ENCODE data around the gene TBC1D23. TPM values are rescaled to one million over a fixed set of nuclear protein-coding genes. Genes with fewer than 3 reads are reported as not detected.

TBC1D23 gene
- polyA plus RNA-seq, 1 of the 3 experiments (the other 2 are of a cell fraction), result 6.7 TPM

DNA sequence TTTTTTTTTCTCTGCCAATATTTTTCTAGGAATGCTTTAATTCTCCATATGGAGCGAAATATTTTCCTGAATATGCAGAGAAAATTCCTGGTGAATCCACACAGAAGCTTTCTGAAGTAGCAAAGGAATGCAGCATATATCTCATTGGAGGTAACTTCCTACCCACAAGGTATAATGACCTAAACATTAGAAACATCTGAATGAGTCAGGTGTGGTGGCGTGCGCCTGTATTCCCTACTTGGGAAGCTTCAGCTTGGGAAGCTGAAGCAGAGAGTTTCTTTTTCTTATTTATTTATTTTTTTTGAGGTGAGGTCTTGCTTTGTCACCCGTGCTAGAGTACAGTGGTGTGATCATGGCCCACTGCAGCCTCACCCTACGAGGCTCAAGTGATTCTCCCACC lies 79.0 kb downstream of the TBC1D23 start:
- H3F3A ChIP-seq (replicated peaks; ENCODE audit: insufficient read depth), result peaks cover 13% of the 10 kb centered on the region
- H3K9me2 ChIP-seq, result no peaks in the 10 kb centered on the region
- no peak overlapping the region for H3K9ac ChIP-seq
- WGBS (ENCODE audit: low lambda C conversion rate), result 95% methylated on average over 5 of the region's 5 CpGs
- TF ChIP-seq TCF12 (IDR thresholded peaks at IDR 0.05) (no peak), MEF2A (IDR thresholded peaks at IDR 0.05; ENCODE audit: borderline replicate concordance, low read depth) (no peak), FOXM1 (IDR thresholded peaks at IDR 0.05; ENCODE audit: low read depth) (no peak), CHD2 (IDR thresholded peaks at IDR 0.05; ENCODE audit: low read length, partially characterized antibody) (no peak), JUND (IDR thresholded peaks at IDR 0.05) (no peak), RXRA (IDR thresholded peaks at IDR 0.05; ENCODE audit: borderline replicate concordance, low read depth) (no peak), NRF1 (IDR thresholded peaks at IDR 0.05; ENCODE audit: low read depth, low read length) (no peak), ELF1 (IDR thresholded peaks at IDR 0.05) (no peak), SMC3 (IDR thresholded peaks at IDR 0.05; ENCODE audit: low read depth, low read length) (no peak)
- TF ChIP-seq, protein P1, sequence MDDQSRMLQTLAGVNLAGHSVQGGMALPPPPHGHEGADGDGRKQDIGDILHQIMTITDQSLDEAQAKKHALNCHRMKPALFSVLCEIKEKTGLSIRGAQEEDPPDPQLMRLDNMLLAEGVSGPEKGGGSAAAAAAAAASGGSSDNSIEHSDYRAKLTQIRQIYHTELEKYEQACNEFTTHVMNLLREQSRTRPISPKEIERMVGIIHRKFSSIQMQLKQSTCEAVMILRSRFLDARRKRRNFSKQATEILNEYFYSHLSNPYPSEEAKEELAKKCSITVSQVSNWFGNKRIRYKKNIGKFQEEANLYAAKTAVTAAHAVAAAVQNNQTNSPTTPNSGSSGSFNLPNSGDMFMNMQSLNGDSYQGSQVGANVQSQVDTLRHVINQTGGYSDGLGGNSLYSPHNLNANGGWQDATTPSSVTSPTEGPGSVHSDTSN (IDR thresholded peaks at IDR 0.05), result no peak
- TF ChIP-seq, protein P2, sequence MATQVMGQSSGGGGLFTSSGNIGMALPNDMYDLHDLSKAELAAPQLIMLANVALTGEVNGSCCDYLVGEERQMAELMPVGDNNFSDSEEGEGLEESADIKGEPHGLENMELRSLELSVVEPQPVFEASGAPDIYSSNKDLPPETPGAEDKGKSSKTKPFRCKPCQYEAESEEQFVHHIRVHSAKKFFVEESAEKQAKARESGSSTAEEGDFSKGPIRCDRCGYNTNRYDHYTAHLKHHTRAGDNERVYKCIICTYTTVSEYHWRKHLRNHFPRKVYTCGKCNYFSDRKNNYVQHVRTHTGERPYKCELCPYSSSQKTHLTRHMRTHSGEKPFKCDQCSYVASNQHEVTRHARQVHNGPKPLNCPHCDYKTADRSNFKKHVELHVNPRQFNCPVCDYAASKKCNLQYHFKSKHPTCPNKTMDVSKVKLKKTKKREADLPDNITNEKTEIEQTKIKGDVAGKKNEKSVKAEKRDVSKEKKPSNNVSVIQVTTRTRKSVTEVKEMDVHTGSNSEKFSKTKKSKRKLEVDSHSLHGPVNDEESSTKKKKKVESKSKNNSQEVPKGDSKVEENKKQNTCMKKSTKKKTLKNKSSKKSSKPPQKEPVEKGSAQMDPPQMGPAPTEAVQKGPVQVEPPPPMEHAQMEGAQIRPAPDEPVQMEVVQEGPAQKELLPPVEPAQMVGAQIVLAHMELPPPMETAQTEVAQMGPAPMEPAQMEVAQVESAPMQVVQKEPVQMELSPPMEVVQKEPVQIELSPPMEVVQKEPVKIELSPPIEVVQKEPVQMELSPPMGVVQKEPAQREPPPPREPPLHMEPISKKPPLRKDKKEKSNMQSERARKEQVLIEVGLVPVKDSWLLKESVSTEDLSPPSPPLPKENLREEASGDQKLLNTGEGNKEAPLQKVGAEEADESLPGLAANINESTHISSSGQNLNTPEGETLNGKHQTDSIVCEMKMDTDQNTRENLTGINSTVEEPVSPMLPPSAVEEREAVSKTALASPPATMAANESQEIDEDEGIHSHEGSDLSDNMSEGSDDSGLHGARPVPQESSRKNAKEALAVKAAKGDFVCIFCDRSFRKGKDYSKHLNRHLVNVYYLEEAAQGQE (IDR thresholded peaks at IDR 0.05; ENCODE audit: low read depth, low read length), result no peak
- TF ChIP-seq, protein P3, sequence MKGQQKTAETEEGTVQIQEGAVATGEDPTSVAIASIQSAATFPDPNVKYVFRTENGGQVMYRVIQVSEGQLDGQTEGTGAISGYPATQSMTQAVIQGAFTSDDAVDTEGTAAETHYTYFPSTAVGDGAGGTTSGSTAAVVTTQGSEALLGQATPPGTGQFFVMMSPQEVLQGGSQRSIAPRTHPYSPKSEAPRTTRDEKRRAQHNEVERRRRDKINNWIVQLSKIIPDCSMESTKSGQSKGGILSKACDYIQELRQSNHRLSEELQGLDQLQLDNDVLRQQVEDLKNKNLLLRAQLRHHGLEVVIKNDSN (IDR thresholded peaks at IDR 0.05; ENCODE audit: borderline replicate concordance, low read depth), result no peak
- DNase-seq, result no peak
- no peak overlapping the region for H3K4me2 ChIP-seq
- H3K4me1 ChIP-seq (ENCODE audit: control insufficient read depth in 1 of 2, insufficient read depth in 2 of 2, low read depth in 1 of 2, low read length in 1 of 2), result peaks cover 0 to 7% of the 10 kb centered on the region in 2 experiments; a peak in 1 of 4 replicates
- H2AFZ ChIP-seq (ENCODE audit: low read depth), result no peak overlapping the region
- H3K9me3 ChIP-seq, result peaks cover 9% of the 10 kb centered on the region; the same call in 1 of the 2 replicates
- no peak overlapping the region for H3K27ac ChIP-seq (ENCODE audit: low read depth in 2 of 2, low read length in 1 of 2)
- H3K79me2 ChIP-seq (ENCODE audit: insufficient read depth), result peaks cover 20% of the 10 kb centered on the region; the same call in 1 of the 2 replicates
- peaks cover 48 to 65% of the 10 kb centered on the region in 2 experiments for H3K36me3 ChIP-seq (replicated peaks in 1 of 2; ENCODE audit: control insufficient read depth in 1 of 2, insufficient read depth in 2 of 2, low read length in 1 of 2)
- POLR2A ChIA-PET, result no interaction called here
- H3K27me3 ChIP-seq (ENCODE audit: insufficient read depth), result no peaks in the 10 kb centered on the region
- no peaks in the 10 kb centered on the region for H4K20me1 ChIP-seq (ENCODE audit: insufficient read depth)
- CTCF ChIA-PET, result interaction anchor here (1.1 to 1.7 kb wide), 3 partner anchors 16 to 61 kb away, joined by 3 to 4 read pairs (median 3); partner anchors contain the start of genes LNP1 and TOMM70
- no peak overlapping the region for H3K4me3 ChIP-seq (ENCODE audit: low read depth in 2 of 2, low read length in 1 of 2)

DNA sequence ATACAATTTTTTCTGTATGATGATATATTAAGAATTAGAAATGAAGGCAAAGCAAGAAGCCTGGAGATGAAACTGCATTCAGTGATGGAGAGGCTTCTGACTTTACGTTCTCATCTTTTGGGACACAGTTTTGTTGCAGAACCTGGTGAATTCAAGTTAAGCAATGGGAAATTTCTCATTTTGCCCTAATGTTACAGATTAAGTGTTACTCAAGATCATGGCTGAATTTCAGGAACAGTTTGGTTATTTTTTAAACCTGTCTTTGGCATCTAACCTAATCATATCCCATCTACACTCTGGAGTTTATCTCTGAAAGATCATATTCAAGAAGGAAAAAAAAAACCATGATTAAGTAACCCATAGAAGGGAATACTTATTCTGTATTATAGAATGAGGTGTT lies 79.7 kb downstream of the TBC1D23 start:
- Histone ChIP-seq H3K9me3 (peaks cover 9% of the 10 kb centered on the region; the same call in 1 of the 2 replicates), H3K27ac (ENCODE audit: low read depth in 2 of 2, low read length in 1 of 2) (no peak overlapping the region), H2AFZ (ENCODE audit: low read depth) (no peak overlapping the region), H3K27me3 (ENCODE audit: insufficient read depth) (no peaks in the 10 kb centered on the region), H3K79me2 (ENCODE audit: insufficient read depth) (peaks cover 14% of the 10 kb centered on the region; the same call in 1 of the 2 replicates), H4K20me1 (ENCODE audit: insufficient read depth) (no peaks in the 10 kb centered on the region), H3F3A (replicated peaks; ENCODE audit: insufficient read depth) (peaks cover 13% of the 10 kb centered on the region), H3K4me3 (ENCODE audit: low read depth in 2 of 2, low read length in 1 of 2) (no peak overlapping the region), H3K4me2 (no peak overlapping the region), H3K9me2 (no peaks in the 10 kb centered on the region), H3K4me1 (ENCODE audit: control insufficient read depth in 1 of 2, insufficient read depth in 2 of 2, low read depth in 1 of 2, low read length in 1 of 2) (peaks cover 0 to 4% of the 10 kb centered on the region in 2 experiments; a peak in 1 of 4 replicates), H3K9ac (no peak overlapping the region), H3K36me3 (replicated peaks in 1 of 2; ENCODE audit: control insufficient read depth in 1 of 2, insufficient read depth in 2 of 2, low read length in 1 of 2) (peaks cover 52 to 71% of the 10 kb centered on the region in 2 experiments)
- ChIA-PET POLR2A (no interaction called here), CTCF (interaction anchor here (1.7 kb wide), 1 partner anchor 24 kb away, joined by 4 read pairs; no protein-coding TSS in a partner anchor)
- WGBS (ENCODE audit: low lambda C conversion rate), result 100% methylated on average over 1 of the region's 1 CpG
- TF ChIP-seq, protein P3 (IDR thresholded peaks at IDR 0.05; ENCODE audit: borderline replicate concordance, low read depth), result no peak
- no peak for TF ChIP-seq RFX5 (IDR thresholded peaks at IDR 0.05; ENCODE audit: low read length)
- TF ChIP-seq MEF2A (IDR thresholded peaks at IDR 0.05; ENCODE audit: borderline replicate concordance, low read depth), result no peak
- TF ChIP-seq ELF1 (IDR thresholded peaks at IDR 0.05), result no peak
- TF ChIP-seq RAD21 (IDR thresholded peaks at IDR 0.05; ENCODE audit: low read length), result no peak
- TF ChIP-seq TEAD4 (IDR thresholded peaks at IDR 0.05; ENCODE audit: borderline replicate concordance, insufficient read depth), result no peak
- TF ChIP-seq MXI1 (IDR thresholded peaks at IDR 0.05; ENCODE audit: low read depth, low read length), result no peak
- no peak for TF ChIP-seq YY1 (IDR thresholded peaks at IDR 0.05; ENCODE audit: low read depth)
- TF ChIP-seq RXRA (IDR thresholded peaks at IDR 0.05; ENCODE audit: borderline replicate concordance, low read depth), result no peak
- no peak for TF ChIP-seq FOXJ3 (CRISPR knock-in tag; IDR thresholded peaks at IDR 0.05)
- TF ChIP-seq GABPA (IDR thresholded peaks at IDR 0.05; ENCODE audit: low read depth), result no peak
- no peak for TF ChIP-seq POLR2AphosphoS5 (IDR thresholded peaks at IDR 0.05; ENCODE audit: low read depth, low read length)
- TF ChIP-seq TAF1 (IDR thresholded peaks at IDR 0.05; ENCODE audit: borderline replicate concordance, low read depth, low read length), result no peak
- TF ChIP-seq EP300 (IDR thresholded peaks at IDR 0.05; ENCODE audit: borderline replicate concordance in 1 of 2, low read depth in 1 of 2, low read length in 1 of 2), result no peak
- no peak for TF ChIP-seq SIN3A (IDR thresholded peaks at IDR 0.05; ENCODE audit: borderline replicate concordance, low read depth, low read length)
- no peak for TF ChIP-seq NFIC (IDR thresholded peaks at IDR 0.05; ENCODE audit: borderline replicate concordance)
- TF ChIP-seq JUND (IDR thresholded peaks at IDR 0.05), result no peak
- no peak for TF ChIP-seq TCF12 (IDR thresholded peaks at IDR 0.05)
- DNase-seq, result no peak
